Mucosa of gallbladder (tissue), 1 donor: ENCODE data around the gene PLS3. TPM values are rescaled to one million over a fixed set of nuclear protein-coding genes. Genes with fewer than 3 reads are reported as not detected.
"Not testable (repeated sequence)": the region's sequence is repeated elsewhere in the genome, so short reads cannot be mapped to it uniquely, and the experiment has no call there.

Experiments
- DNase-seq: peaks from one replicate; pipeline ENCODE4 v3.0.0-alpha.2; 2020; ENCODE audit warnings: low spot score
- total RNA-seq: library from RNA; stranded (reverse); gene quantifications from one replicate; pipeline ENCODE4 v1.2.1, GENCODE V29; 2021
- donor health status: DM: no; HTN: no; CAD: no.

The PLS3 gene
- total RNA-seq, 1 donor from 2014 or later = 88.2 TPM

DNA sequence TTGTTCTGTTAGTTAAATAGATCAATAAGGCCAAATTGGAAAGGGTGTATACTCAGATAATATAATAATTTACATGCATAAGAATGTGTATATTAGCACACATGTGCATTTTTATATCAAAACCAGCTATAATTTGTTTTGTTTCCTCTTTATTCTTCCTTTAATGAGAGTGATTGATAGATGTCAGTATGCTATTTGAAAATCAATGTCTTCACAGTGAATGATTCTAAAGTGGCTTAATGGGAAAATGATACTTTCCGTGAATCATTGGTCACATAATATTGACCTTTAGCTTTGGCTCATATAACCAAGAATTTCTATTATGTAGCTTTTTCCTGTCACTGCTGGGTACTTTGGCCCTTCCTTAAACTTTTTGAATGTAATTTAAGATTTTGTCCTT lies 48.6 kb downstream of the PLS3 start:
- DNase-seq = no peak

DNA sequence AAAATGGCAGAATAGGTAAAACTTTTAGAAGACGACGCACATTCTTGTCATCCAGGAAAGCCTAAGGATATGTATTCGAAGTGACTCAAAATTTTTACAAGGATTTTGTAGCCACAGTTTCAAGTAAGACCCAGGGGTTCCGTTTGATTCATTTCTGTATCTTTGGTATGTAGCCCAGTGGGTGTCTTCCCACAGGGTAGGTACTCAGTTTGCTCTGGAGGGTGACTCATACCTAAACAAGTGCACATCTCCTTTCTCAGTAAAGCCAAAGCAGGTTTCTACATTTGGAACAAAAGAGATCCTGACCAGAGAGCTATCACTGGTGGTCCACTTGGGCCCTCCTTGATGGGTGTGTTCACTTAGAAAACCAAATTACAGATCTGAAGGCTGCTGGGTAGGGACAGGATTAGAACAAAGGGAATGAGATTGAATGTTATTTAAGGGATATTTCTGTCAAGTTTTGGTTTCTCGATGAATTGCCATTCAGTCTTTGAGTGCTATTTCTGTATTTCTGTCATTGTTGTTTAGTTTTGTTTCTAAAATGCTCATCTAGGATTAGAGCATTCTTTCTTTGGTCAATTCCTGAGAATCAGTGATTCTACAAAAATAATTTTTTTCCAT lies 56.1 kb downstream of the PLS3 start:
- DNase-seq = no peak

DNA sequence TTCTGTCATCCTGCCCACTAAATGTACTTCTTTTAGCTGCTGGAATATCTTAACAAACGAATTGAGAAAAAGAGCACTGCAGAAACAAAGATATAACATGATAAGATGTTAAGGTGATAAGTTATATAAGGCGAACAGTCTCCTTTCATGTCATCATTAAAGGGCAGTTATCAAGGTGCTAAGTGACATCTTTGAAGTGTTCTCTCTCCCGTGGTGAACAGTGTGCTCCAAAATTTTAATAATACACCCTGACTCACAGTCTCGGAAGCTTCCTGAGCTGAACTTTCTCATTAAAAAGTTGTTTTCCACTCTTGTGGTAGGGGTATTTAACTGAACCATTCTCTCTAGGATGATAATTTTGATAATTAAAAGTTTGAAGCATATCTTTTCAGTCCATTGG lies 61.6 kb downstream of the PLS3 start:
- no peak for DNase-seq

DNA sequence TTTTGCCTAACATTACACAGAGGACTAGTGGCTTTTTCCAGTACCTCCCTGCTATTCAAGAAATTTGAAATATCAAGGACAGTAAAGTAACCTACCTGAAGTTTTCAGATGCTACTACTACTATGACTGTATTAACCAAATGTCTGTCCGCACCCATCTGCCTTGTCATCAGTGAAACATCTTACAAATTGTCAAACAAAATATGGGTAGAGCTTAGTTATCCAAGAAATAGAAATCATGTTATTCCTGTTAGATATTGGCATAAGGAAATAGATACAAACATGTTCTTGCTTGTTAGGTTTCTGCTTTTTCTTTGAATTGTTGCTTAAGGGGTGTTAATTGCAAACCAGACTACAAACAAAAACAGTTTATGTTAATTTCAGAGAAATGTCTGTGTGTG lies 63.9 kb downstream of the PLS3 start:
- DNase-seq = no peak

DNA sequence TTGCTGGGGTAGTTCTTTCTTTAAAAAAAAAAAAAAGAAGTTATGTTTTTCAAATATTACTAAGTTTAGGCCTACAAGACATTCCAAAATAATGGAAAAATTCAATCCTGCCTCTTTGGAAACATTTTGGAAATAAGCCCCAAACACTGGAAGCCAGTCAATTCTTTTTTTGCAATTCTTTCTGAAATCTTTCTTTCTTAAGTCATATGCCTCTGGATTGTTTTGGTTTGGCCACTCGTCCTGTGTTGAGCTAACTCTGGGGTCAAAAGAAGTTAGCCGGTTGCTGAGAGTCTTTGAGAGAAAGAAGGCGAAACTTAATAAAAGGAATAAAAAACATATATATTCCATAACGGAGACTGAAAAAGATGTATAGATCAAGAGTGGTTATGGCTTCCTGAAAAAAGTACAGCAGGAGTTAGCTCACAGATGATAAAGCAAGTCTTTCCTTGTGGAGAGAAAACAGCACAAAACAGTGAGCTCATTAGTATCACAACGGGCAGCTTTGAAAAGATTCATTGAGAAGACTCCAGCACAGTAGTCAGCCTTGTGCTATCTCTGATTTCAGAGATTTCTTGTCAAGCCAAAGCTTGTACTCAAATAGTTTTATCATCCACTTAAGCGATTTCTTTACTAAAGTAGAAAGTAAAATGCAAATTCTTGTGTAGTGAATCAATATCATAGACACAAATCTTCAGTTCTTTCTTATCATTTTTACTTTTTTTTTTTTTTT lies 64.8 kb downstream of the PLS3 start:
- DNase-seq = no peak

DNA sequence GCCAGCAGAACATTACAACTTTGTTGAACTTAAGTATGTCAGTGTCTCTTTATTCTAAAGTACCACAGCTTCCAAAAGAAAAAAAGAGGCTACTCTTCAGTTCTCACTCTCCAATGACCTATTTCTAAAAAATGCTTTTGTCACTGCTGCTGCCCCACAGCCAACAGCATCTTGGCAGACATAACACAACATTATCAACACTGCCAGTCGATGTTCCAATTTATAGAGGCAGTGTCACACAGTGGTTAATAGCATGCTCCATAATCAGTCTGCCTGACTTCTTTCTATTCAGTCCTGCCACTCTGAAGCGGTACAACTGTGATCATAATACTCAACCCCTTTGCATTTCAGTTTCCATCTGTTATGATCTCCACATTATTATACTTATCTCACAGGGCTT lies 69.2 kb downstream of the PLS3 start:
- no peak for DNase-seq

DNA sequence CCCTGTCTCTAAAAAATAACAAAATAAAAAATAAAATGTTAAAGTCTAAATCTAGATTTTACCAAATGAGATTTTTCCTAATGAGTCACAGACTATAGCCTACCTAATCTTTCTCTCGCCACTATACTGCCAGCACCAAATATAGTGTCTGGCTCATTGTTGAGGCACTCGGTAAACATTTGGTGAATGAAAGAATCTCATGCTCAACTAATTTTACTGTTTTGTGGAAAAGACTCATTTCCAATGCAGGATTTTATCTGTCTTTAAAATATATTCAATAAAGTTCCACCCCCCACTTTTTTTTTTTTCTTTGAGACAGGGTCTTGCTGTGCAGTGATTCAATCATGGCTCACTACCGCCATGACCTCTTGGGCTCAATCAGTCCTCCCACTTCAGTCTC lies 71.5 kb downstream of the PLS3 start:
- no peak for DNase-seq

DNA sequence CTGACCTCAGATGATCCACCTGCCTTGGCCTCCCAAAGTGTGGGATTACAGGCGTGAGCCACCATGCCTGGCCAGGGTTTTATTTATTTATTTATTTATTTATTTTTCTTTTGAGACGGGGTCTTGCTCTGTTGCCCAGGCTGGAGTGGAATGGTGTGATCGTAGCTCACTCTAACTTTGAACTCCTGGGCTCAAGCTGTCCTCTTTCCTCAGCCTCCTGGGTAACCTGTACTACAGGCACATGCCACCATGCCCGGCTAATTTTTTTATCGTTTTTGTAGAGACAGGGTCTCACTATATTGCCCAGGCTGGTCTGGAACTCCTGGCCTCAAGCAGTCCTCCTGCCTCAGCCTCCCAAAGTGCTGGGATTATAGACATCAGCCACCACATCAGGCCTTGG lies 72.4 kb downstream of the PLS3 start:
- not testable (repeated sequence) for DNase-seq

DNA sequence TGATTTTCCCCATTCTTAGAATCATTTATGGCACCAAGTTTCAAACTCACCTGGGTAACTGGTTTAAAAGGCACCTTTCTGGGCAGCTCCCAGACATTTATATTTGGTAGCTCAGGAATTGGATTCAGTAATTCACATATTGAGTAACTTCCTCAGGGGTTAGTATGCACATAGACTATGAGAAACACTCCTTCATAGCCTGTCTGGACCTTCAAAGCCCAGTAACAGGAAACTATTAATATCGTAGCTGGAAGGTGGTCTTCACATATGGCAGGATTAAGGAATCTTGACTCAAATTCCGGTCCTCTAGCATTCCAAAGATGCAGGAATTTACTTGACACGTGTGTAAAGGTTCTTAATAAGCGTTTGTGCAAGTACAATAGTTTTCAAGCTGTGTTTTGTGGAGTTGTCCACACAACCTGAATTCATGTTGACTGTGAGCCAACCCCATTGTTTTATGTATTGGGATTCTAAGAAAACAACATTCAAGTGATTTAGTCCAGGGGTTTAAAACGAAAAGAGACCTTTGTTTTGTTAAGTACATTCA lies 78.4 kb downstream of the PLS3 start:
- DNase-seq = no peak

DNA sequence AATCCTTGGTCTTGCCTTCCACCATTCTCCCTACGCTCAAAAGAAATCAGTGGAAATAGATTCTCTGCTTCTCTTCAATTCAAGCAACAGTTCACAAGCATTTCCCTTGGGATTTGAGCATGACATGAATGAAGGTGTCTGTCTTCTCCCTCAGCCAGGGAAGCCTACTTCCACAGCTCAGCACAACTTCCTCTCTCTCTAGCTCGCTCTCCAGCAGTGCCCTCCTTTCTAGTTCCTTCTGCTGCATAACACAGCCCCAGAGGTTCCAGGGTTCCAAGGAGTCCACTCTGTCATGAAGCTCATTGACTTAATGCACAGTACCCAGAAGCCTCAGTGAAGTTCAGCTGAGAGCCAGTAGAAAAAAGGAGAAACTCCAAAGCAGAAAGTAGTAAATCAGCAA lies 81.3 kb downstream of the PLS3 start:
- no peak for DNase-seq

DNA sequence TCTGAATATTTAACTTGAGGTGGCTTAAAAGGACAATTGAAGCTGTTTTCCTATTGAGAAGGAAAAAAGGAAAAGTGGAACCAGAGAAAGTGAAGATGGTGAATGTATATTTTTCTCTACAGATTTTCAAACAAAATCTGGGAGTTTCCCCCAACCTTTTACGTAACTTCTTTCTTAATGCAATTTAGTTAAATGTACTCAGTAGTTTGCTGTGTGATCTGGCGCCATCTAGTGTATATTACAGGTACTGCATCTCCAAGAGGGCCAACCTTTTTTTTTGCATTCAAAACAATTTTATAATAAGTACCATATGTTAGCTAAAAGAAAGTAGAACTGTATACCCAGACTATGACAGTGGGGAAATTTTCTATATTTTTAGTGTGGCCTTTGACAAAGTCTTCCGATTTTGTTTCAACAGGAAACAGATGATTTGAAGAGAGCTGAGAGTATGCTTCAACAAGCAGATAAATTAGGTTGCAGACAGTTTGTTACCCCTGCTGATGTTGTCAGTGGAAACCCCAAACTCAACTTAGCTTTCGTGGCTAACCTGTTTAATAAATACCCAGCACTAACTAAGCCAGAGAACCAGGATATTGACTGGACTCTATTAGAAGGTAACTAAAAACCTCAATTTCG lies 82.0 kb downstream of the PLS3 start:
- peak; percentile 45 for DNase-seq

DNA sequence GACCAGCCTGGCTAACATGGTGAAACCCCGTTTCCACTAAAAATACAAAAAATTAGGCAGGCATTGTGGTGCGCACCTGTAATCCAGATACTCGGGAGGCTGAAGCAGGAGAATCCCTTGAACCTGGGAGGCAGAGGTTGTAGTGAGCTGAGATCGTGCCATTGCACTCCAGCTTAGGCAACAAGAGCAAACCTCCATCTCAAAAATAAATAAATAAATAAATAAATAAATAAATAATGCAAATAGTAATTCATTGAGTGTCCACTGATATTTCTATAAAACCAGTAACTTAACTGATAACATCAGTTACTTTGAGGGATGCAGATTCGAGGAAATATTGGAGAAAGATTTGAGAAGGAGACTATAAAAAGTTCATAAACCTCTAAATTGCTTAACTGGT lies 83.4 kb downstream of the PLS3 start:
- not testable (repeated sequence) for DNase-seq

DNA sequence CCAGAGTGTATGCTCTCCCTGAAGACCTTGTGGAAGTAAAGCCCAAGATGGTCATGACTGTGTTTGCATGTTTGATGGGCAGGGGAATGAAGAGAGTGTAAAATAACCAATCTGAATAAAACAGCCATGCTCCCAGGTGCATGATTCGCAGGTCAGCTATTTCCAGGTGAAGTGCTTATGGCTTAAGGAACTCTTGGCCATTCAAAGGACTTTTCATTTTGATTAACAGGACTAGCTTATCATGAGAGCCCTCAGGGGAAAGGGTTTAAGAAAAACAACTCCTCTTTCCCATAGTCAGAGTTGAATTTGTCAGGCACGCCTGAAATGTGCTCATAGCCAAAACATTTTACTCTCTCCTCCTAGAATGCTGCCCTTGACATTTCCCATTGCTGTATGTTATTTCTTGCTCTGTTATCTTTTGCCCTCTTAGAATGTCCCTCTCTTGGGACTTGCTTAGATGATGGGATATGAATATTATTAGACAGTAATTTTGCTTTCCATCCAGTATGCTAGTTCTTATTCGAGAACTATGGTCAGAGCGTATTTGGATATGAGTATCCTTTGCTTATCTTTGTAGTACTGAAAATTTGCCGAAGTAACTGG lies 88.6 kb downstream of the PLS3 start:
- DNase-seq = no peak

DNA sequence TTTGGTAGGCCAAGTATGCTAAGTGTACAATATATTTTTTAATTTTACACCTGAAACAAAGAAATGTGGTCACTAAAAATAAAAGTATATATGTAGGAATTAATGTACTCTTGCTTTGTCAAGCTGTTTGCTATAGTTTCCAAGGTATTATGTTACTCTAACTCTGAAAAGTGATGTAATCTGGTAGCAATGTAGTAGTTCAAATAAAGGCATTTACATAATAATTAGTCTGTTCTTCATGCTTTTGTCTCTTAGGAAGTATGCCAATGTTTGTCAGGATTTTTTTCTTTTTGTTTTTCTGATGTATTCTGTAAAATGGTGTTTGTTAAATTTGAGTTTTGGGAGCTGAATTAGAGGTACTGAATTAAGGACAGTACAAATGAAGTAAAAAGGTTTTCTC lies 89.5 kb downstream of the PLS3 start:
- DNase-seq = no peak

DNA sequence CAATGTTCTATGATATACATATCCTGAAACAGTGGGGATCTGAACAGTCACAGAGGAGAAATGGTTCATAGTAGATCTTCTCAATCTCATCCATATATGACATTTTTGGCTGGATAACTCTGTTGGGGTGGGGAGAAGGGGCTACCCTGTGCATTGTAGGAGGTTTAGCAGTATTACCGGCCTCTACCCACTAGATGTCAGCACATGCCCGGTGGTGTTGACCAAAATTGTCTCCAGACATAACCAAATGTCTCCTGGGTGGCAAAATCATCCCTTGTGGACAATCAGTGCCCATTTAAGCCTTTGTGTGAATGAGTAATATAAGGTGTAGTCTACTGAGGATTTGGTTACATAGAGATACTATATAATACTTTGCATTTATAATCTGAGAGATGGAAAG lies 89.9 kb downstream of the PLS3 start:
- peak; percentile 31 for DNase-seq

DNA sequence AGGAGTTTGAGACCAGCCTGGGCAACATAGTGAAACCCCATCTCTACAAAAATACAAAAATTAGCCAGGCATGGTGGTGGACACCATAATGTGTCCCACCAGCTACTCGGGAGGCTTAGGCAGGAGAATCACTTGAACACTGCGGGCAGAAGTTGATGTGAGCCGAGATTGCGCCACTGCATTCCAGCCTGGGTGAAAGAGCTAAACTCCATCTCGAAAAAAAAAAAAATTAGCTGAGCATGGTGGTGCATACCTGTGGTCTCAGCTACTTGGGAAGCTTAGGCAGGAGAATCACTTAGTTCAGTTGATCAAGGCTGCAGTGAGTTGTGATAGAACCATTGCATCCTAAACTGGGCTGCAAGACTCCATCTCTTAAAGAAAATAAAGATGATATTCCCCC lies 91.2 kb downstream of the PLS3 start:
- DNase-seq = no peak

DNA sequence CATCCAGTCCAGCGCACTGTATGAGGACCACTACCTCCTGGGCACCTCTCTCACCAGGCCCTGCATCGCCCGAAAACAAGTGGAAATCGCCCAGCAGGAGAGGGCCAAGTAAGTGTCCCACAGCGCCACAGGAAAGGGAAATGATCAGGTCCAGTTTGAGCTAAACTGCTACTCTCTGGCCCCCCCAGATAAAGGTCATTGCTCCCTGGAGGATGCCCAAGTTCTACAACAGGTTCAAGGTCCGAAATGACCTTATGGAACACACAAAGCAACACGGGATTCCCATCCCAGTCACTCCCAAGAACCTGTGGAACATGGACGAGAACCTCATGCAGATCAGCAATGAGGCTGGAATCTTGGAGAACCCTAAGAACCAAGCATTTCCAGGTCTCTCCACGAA lies 104.1 kb downstream of the PLS3 start:
- DNase-seq = no peak

DNA sequence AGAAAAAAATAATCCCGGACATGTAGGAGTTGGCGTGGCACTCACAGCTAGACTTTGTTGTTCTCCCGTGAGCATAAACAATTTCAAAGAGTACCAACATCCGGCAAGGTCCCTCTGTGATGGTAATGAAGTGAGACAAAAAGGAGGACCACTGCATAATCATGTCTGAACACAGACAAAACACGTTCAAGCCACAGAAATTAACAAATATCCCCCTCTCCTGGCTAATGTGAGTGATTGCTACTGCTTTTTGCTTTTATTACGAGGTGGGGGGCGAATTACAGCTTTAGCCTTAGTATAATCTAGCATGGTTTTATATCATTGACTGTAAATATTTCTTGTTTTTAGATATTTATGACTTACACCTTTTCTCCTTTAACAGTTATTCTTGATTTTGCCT lies 118.5 kb downstream of the PLS3 start:
- DNase-seq = no peak

DNA sequence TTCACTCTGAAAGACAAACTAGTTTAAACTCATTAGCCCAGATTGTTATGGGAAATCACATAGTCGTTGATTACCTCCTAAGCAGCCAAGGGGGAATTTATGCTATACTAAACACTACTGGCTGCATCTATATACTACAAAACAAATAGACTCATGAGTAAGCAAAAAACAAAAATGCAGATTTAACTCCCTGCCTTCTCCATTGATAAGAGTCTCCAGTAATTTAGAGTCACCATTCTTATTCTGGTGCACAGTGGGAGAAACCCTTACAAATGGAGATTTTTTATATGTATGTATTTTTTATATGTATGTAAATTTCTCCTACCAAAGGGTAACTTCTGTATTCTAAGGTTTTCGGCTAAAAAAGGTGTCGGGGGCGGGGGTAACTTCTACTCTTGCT lies 126.6 kb downstream of the PLS3 start:
- DNase-seq = no peak

DNA sequence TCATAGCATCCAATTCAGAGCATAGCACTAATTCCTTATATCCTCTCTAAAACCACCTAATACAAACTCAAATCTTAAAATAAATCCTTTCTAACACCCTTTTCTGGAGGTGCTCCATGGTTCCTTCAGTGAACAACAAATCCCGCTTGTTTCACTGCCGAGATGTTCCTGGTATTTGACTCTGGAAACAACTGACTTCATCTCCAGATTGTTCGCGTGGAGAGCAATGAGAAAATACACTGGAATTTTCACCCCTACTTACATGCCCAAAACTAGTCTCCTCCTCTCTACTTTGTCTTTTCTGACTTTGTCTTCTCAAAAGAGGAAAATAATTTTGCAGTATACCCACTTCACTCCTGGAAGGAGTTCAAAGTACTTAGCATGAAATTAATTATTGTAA lies 129.0 kb downstream of the PLS3 start:
- no peak for DNase-seq

DNA sequence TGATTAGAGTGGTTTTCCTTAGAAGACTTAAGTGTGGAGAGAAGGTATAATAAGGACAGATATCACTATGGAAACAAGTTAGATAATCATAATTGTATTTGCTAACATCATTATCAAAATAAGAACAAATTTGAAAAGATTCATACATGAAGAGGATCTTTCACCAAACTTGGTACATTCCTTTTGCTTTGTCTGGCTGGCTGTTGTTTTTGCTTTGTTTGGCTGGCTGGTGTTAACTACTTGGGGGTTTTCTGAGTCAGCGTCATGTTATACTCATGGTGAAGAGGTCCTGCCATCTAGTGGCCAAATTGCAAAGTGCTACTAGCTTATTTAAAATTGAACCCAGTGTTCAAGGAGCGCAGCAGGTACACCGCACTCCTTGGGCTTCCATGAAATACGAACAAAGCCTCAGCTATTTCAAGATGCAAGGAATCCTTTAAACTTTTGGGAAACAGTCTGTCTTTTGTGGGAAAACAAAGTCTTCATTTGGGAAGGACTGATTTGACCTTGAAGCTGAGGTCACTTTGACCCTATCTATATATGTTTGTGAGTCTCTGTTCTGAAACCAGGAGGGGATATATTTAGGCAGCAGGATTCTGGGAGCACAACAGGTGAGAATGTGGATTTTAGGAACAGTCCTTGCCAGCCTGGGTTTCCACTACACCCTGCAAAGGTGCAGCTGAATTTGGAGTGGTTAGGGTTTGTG lies 129.7 kb downstream of the PLS3 start:
- peak; percentile 64 for DNase-seq

DNA sequence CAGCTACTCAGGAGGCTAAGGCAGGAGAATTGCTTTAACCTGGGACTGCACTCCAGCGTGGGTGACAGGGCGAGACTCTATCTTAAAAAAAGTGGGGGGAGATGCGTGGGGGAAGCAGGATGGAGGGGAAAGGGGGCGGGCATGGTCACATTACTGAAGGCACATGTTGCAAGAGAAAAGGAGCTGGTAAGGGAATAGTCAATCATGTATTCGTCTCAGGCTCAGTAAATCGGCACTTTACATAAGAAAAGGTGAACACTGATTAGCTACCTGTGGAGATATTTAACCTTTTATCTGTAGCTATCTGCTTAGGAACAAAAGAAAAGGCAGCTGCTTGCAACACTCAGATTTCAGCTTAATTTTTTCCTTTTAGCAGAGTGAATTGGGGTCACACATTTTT lies 132.5 kb downstream of the PLS3 start:
- no peak for DNase-seq
